HG03064 (cell line): ENCODE data around the gene SWAP70.
A peak's percentile ranks its signal among the peaks of the same experiment; 100 is the strongest.
"Not testable (repeated sequence)": the region's sequence is repeated elsewhere in the genome, so short reads cannot be mapped to it uniquely, and the experiment has no call there.

Experiments used
- ATAC-seq: cut with Tn5 transposase; IDR thresholded peaks from one replicate; pipeline ENCODE4 v1.9.1; 2021; ENCODE audit warnings: low read depth; ENCODE audit not compliant: unreplicated experiment

Gene SWAP70

GRCh38 chr11:9689721-9690120 lies 25.8 kb downstream of the SWAP70 start:
- peak; percentile 12 for ATAC-seq

DNA sequence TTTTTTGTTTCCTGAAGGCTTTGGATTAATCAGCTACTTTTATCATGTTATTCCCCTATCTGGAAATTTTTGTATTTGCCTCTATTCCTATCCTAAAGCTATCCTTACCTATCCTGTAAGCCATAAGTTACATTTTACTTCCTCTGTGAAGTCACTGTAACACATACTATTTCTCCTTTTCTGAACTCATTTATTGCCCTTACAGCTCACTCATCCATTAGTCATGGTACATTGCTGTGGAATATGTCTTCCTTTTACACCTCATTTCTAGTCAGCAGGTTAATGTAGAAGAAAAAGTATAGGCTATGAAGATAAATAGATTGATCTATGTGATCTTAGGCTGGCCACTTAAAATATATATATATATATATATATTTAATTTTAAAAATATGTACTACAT lies 28.0 kb downstream of the SWAP70 start:
- ATAC-seq = no peak

DNA sequence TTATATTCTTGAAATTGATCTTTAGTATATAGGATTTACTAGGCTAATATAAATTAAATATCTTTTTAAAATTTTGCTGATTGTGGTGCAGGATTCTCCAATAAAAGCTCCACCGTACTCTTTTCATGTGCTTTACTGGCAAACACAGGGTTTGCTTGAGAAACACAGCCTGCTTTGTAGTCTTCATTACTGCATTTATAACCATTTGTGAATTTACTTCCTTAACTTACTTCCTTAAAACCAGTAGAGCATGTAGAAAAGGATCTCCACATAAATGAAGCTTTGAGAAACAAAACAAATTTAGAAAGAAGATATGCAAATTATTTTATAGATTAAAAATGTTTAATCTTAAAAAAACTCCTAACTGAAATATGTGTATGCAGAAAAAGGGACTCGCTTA lies 28.8 kb downstream of the SWAP70 start:
- no peak for ATAC-seq

GRCh38 chr11:9693801-9694553 lies 30.1 kb downstream of the SWAP70 start:
- no peak for ATAC-seq

- ATAC-seq = not testable (repeated sequence)
These were observed 31.4 kb downstream of the SWAP70 start for GRCh38 chr11:9695228-9695627.

DNA sequence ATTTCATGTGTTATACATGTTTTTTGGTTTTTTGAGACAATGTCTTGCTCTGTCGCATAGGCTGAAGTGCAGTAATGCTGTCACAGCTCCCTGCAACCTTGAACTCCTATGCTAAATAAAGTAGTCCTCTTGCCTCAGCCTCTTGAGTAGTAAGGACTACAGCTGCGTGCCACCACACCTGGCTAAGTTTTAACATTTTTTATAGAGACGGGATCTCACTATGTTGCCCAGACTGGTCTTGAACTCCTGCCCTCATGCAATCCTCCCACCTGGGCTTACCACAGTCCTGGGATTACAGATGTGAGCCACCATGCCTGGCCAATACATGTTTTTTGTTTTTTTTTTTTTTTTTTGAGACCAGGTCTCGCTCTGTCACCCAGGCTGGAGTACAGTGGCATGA lies 33.9 kb downstream of the SWAP70 start:
- no peak for ATAC-seq

DNA sequence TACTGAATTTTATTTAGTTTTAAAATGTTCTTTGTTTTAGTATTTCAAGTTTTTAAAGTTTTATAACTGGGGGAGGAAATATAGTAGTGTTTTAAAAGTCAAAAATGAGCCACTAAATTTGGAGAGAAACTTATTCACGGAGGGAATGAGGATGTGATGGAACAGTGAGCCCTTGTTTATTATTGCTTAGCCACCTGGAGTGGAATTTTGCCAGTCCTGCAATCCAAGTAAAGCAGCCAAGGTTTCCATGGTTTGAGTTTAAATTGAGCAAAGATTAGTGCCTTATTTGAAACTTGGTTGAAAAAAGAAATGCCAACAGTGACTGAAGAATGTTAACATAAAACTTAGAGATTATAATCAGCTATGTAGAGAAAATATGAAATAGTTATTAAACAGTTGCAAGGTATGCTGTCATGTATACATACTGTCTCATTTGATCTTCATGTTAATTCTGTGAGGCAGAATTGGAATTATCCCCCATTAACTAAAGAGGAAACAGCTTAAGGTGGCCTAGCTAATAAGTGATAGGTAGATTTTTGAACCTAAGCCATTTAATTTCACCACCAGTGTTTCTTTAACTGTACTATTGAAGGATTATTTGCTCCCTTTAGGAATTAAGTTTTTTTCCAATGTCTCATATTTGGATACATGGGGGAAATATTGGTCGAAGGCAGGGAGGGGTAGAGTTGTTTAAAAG lies 36.4 kb downstream of the SWAP70 start:
- ATAC-seq = no peak

- ATAC-seq = no peak
These were observed 37.9 kb downstream of the SWAP70 start for GRCh38 chr11:9701799-9702198.

DNA sequence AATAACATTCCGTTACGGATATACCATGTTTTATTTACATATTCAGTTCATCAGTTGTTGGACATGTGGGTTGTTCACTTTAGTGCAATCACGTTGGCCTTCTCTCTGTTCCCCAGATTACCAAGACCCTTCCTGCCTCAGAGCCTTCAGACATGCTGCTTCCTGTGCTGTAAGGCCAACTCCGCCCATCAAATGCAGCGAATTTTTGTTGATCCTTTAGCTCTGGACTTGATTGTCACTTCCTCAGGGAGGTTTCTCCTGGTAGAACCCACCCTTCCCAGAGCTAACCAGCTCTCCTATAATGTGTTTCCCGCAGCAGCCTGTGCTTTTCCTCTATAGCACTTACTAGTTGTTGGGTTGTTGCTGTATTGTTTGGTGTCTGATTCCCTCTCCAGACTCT lies 39.4 kb downstream of the SWAP70 start:
- ATAC-seq = no peak

- ATAC-seq = no peak
These were observed 40.2 kb downstream of the SWAP70 start for GRCh38 chr11:9704037-9704436.

DNA sequence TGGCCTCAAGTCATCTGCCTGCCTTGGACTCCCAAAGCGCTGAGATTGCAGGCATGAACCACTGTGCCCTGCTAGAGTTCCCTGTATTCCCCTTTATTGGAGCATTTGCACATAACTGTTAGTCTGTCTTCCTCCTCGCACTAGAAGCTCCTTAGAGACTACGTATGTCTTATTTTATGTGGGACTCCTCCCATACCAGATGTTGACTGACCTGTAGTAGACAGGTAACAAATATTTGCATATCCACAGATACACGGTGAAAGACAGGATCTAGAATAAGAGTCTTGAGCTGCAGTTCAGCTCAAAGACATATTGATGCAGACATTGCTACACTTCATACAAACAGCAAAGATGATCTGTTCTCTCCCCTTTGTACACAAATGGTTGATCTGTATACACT lies 40.7 kb downstream of the SWAP70 start:
- ATAC-seq = no peak

DNA sequence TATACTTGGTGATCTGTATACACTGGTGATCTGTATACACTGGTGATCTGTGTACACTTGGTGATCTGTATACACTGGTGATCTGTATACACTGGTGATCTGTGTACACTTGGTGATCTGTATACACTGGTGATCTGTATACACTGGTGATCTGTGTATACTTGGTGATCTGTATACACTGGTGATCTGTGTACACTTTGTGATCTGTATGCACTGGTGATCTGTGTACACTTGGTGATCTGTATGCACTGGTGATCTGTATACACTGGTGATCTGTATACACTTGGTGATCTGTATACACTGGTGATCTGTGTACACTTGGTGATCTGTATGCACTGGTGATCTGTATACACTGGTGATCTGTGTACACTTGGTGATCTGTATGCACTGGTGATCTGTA lies 41.5 kb downstream of the SWAP70 start:
- ATAC-seq = not testable (repeated sequence)

DNA sequence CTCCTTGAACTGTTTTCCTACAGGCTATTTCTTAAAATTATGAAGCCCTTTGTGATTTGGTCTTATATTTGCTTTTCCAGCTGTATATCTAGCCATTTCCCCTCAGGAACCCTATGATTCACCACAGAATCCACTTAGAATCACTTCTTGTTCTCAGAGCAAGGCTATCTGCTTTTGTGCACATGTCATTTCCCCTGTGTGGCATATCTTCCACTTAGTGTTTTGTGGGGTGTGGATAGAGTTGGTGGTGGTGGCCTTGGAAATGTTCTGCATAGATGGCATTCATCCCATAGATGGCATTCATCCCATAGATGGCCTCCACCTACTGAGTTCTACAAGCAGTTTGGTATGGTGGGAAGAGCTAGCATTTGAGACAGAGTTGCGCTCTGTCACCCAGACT lies 44.7 kb downstream of the SWAP70 start:
- no peak for ATAC-seq

DNA sequence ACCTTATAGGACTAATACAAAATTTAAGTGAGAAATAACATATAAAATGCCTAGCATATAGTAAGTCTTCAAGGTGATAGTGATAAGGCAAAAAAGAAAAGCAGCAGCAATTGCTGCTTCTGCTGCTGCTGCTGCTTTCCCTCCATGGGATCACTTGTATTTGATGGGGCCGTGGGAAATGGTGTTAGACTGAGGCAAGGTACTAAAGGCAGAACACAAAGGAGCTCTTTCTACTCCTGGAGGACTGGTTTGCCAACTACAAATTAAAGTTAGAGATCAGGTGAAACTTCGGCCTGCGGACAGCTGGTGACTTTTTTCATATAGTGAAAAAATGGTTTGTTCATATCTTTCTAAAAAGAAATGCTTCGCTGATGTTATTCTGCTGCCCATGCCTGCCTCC lies 46.3 kb downstream of the SWAP70 start:
- ATAC-seq = no peak

GRCh38 chr11:9710852-9711251 lies 47.0 kb downstream of the SWAP70 start:
- no peak for ATAC-seq

DNA sequence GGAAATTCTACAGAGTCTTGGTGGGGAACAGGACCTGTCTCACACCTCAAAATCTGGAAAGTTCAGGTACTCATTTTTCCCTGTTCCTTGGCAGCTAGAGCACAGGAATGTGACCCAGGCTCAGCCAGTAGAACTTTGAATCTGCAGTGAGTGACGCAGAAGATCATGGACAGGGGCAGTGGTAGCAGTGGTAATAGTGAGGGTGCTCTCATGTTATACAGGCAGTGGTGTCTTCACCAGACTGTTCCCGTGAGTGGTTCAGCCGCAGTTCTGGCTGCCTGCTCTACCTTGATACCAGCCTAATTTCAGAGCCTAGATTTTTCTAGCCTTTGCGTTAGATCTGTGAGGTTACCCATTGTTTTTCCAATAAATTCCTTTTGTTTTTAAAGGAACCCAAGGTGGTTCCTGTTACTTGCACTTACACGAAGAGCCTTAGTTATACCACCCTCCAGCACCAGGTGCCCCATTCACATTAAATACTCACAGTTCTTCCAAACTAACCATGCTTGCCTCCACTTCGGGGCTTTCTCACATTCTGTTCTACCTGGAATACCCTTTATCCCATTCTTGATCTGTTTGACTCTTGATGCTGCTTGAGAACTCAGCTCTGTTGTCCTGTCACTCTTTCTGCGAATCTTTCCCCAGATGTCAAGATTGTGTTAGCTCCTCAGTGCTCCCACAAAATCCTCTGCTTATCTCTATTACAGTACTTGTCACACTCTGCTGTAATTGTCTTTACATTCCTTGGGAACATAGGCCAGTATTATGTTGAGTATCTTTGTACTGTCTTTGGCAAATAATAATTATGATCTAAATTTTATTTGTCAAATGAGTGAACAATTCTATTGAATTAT lies 47.8 kb downstream of the SWAP70 start:
- ATAC-seq = no peak

- ATAC-seq = no peak
These were observed 50.5 kb downstream of the SWAP70 start for GRCh38 chr11:9714272-9714940.

DNA sequence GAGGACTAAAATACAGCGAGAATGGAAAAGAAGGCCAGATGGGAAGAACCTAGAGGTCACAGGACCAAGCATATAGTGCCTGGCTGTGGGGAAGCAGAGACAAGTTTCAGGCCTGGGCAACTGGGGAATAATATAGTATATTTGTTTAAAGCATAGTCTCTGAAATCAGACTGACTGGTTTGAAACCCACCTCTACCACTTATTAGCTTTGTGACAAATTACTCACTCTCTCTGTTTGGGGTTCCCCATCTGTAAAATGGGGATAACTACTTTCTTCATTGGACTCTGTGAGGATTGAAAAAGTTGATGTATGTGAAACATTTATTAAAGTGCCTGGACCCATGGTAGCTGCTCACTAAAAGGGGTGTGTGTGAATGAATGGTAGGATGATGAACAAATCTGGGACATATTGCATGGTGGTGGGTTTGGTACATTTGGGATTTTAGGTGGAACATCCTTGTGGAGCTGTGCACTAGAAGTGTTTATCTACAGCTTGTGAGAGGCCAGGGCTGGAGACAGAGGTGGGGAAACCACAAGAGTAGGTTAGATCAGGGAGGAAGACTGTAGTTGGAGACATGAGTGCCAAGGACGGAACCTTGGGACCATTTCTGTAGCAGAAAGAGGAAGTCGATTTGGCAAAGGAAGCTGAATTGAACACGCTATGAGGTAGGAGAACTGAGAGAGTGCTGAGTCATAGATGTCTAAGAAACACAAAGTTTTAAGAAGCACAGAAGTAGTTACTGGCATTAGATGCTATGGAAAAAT lies 52.6 kb downstream of the SWAP70 start:
- ATAC-seq = peak; percentile 74

GRCh38 chr11:9717040-9717357 lies 53.1 kb downstream of the SWAP70 start:
- ATAC-seq = no peak

GRCh38 chr11:9717719-9718118 lies 53.8 kb downstream of the SWAP70 start:
- no peak for ATAC-seq
